Caco-2 (cell line): ENCODE data around the gene GDF10. TPM values are rescaled to one million over a fixed set of nuclear protein-coding genes. Genes with fewer than 3 reads are reported as not detected.
A peak's percentile ranks its signal among the peaks of the same experiment; 100 is the strongest.

ENCODE experiments used
- BruUV-seq: library from RNA; stranded (reverse); fragments of 400-500 nt; replicated peaks from 2 replicates; lab custom pipeline; 2021; lab: Mats Ljungman, UMichigan
- CTCF ChIA-PET: fragments of 300-600 bp; sonication (Branson Sonifier 250); formaldehyde crosslinking; loops from one replicate; lab custom pipeline; 2022; ENCODE audit warnings: antibody characterized with exemption; lab: Charles Lee
- POLR2A ChIA-PET: fragments of 300-600 bp; sonication (Branson Sonifier 250); formaldehyde crosslinking; loops from one replicate; lab custom pipeline; 2022; ENCODE audit warnings: antibody characterized with exemption; lab: Charles Lee
- DNase-seq, 2 experiments: peaks; one replicate each; pipeline versions ENCODE4 v3.0.0 to v3.0.0-alpha.2; 2020 to 2022
- H3K27me3 ChIP-seq: replicated peaks from 2 replicates; pipeline ENCODE4 v1.6.0; 2011; ENCODE audit warnings: low read length; ENCODE audit not compliant: control insufficient read depth, insufficient read depth
- H3K36me3 ChIP-seq: 2 replicates; pipeline ENCODE4 v1.5.1; 2011; ENCODE audit warnings: low read length; ENCODE audit not compliant: control insufficient read depth, insufficient read depth
- H3K4me1 ChIP-seq: fragments of 250-450 bp; sonication (Bioruptor Pico); 2 replicates; pipeline ENCODE4 v1.5.1; 2020; ENCODE audit warnings: mild to moderate bottlenecking
- H3K4me3 ChIP-seq: 2 replicates; pipeline ENCODE4 v1.5.1; 2011; ENCODE audit warnings: low read depth, mild to moderate bottlenecking, control low read depth, low read length
- H3K9me3 ChIP-seq: fragments of 250-450 bp; sonication (Bioruptor Pico); 2 replicates; pipeline ENCODE4 v1.5.1; 2020; ENCODE audit warnings: mild to moderate bottlenecking, moderate library complexity
- H3K27ac Mint-ChIP-seq: one replicate; pipeline ENCODE4 v1.8.0; 2022; ENCODE audit warnings: mixed read lengths; ENCODE audit not compliant: unreplicated experiment
- H3K27me3 Mint-ChIP-seq: one replicate; pipeline ENCODE4 v1.8.0; 2022; ENCODE audit warnings: mixed read lengths; ENCODE audit not compliant: insufficient read depth, unreplicated experiment
- H3K36me3 Mint-ChIP-seq: one replicate; pipeline ENCODE4 v1.8.0; 2022; ENCODE audit warnings: mild to moderate bottlenecking, mixed read lengths; ENCODE audit not compliant: insufficient read depth, unreplicated experiment
- H3K4me1 Mint-ChIP-seq: one replicate; pipeline ENCODE4 v1.8.0; 2022; ENCODE audit warnings: low read depth, mixed read lengths; ENCODE audit not compliant: unreplicated experiment
- H3K4me3 Mint-ChIP-seq: one replicate; pipeline ENCODE4 v1.8.0; 2022; ENCODE audit warnings: mild to moderate bottlenecking, moderate library complexity, mixed read lengths; ENCODE audit not compliant: unreplicated experiment
- H3K9me3 Mint-ChIP-seq: one replicate; pipeline ENCODE4 v1.8.0; 2022; ENCODE audit warnings: mixed read lengths; ENCODE audit not compliant: unreplicated experiment
- intact Hi-C: fragments of 100-400 bp; cut with micrococcal nuclease; formaldehyde crosslinking; loops from one replicate; pipeline ENCODE4 v1.10.0; 2022; ENCODE audit not compliant: unreplicated experiment
- total RNA-seq: library from RNA; stranded (reverse); gene quantifications from 2 replicates; pipeline ENCODE4 v1.2.3, GENCODE V29; 2022
- TF ChIP-seq, protein P1 (sequence below), 2 experiments: fragments of 200-600 bp in 1 of 2; IDR thresholded peaks; 1 replicate in 1 of 2; 2 replicates in 1 of 2; pipeline versions ENCODE4 v1.5.1 to v1.8.0; 2011 to 2022; ENCODE audit warnings: antibody characterized with exemption in 1 of 2, control low read depth in 1 of 2, inconsistent platforms in 1 of 2, low read depth in 1 of 2, low read length in 1 of 2, mild to moderate bottlenecking in 1 of 2, moderate library complexity in 1 of 2; ENCODE audit not compliant: insufficient read depth in 1 of 2, severe bottlenecking in 1 of 2, unreplicated experiment in 1 of 2

Gene GDF10
- total RNA-seq, 1 experiment from 2014 or later: not detected

DNA sequence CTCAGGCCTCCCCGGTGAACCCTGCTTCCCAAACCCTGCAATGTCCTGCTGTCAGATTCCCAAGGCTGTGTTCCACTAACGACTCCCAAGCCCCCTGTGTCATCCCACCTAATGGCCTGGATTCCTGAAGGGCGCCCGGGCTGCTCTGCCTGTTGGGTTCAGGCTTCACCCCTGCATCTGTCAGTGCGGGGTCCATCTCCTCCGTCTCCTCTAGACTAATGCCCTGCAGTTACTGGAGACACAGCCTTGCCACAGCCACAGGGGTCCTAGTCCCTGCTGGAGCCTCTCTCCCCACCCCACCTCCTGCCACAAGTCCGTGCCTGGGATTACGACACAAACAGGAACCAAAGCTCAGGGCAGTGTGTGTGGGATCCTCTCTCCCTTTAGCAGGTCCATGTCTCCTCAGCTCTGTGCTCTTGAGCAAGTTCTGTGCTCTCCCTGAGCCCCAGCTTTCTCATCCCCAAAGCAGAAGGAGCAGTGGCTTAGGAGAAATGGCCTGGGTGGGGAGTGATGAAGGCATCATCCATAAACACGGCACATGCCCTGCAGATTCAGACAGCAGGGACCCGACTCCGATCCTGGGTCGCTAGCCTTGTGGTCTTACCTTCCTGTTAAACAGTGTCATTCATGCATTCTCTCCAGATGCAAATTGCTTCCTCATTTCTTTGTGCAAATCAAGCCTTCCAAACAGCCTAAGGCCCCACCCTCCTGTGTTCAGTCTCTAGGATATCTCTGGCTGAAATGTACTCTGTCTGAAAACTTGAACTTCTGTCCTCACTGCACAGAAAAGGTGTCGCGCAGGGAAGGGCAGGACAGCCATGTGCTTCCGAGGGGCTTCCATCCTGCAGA is 40.0 kb downstream of the GDF10 start:
- Histone ChIP-seq H3K9me3 (no peaks in the 10 kb centered on the region), H3K27me3 (no peaks in the 10 kb centered on the region), H3K4me1 (no peaks in the 10 kb centered on the region), H3K4me3 (no peak overlapping the region), H3K36me3 (no peaks in the 10 kb centered on the region)
- intact Hi-C loops: no loop called here
- Mint-ChIP-seq H3K4me3 (no peak overlapping the region), H3K9me3 (no peaks in the 10 kb centered on the region), H3K27ac (no peak overlapping the region), H3K4me1 (no peaks in the 10 kb centered on the region), H3K36me3 (no peaks in the 10 kb centered on the region), H3K27me3 (peaks cover 17% of the 10 kb centered on the region)
- ChIA-PET POLR2A (no interaction called here), CTCF (interaction anchor here (1.0 to 1.6 kb wide), 7 partner anchors 8 to 316 kb away, joined by 3 to 10 read pairs (median 5); partner anchors contain the start of gene ZNF488)
- no TSS peak for BruUV-seq
- TF ChIP-seq, protein P1, sequence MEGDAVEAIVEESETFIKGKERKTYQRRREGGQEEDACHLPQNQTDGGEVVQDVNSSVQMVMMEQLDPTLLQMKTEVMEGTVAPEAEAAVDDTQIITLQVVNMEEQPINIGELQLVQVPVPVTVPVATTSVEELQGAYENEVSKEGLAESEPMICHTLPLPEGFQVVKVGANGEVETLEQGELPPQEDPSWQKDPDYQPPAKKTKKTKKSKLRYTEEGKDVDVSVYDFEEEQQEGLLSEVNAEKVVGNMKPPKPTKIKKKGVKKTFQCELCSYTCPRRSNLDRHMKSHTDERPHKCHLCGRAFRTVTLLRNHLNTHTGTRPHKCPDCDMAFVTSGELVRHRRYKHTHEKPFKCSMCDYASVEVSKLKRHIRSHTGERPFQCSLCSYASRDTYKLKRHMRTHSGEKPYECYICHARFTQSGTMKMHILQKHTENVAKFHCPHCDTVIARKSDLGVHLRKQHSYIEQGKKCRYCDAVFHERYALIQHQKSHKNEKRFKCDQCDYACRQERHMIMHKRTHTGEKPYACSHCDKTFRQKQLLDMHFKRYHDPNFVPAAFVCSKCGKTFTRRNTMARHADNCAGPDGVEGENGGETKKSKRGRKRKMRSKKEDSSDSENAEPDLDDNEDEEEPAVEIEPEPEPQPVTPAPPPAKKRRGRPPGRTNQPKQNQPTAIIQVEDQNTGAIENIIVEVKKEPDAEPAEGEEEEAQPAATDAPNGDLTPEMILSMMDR (IDR thresholded peaks at IDR 0.05; ENCODE audit: insufficient read depth in 1 of 2, low read depth in 1 of 2, low read length in 1 of 2, severe bottlenecking in 1 of 2, unreplicated experiment in 1 of 2): no peak
- DNase-seq: peak in 1 of 2 experiments; percentile 18

DNA sequence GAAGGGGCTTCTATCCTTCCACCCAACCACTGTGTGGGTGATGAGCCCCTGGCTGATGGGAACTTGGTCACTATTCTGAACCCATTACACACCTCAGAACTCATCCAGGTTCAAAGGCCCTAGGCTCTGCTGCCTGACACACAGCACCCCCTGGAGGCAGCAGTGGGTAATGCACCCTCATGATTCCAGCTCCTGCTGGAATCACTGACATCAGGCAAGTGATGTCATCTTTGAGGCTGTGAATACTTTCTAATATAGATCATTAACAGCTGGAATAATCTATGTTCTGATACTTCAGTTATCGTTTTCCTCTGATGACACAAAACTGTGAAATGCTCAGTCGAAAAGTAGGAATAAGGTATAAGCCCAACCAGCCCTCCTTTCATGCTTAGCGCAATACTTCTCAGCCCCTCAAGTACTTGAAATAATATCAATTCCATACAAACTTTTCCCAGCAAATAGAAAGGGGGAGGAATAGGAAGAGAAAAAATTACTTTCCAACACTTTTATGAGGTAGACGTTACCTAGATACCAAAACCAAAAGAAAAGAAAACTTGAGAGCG is 40.7 kb downstream of the GDF10 start:
- Mint-ChIP-seq H3K27me3 (peaks cover 16% of the 10 kb centered on the region), H3K4me3 (no peak overlapping the region), H3K4me1 (no peaks in the 10 kb centered on the region), H3K36me3 (no peaks in the 10 kb centered on the region), H3K27ac (no peak overlapping the region), H3K9me3 (no peaks in the 10 kb centered on the region)
- Histone ChIP-seq H3K4me1 (no peaks in the 10 kb centered on the region), H3K9me3 (no peaks in the 10 kb centered on the region), H3K36me3 (no peaks in the 10 kb centered on the region), H3K27me3 (no peaks in the 10 kb centered on the region), H3K4me3 (no peak overlapping the region)
- ChIA-PET POLR2A (no interaction called here), CTCF (interaction anchor here (0.6 to 1.6 kb wide), 9 partner anchors 9 to 316 kb away, joined by 3 to 10 read pairs (median 4); partner anchors contain the start of gene ZNF488)
- BruUV-seq: no TSS peak
- intact Hi-C loops: no loop called here
- DNase-seq: peak; percentile 68 to 85
- TF ChIP-seq, protein P1 (IDR thresholded peaks at IDR 0.05; ENCODE audit: insufficient read depth in 1 of 2, low read depth in 1 of 2, low read length in 1 of 2, severe bottlenecking in 1 of 2, unreplicated experiment in 1 of 2): peak; percentile 97 to 98

DNA sequence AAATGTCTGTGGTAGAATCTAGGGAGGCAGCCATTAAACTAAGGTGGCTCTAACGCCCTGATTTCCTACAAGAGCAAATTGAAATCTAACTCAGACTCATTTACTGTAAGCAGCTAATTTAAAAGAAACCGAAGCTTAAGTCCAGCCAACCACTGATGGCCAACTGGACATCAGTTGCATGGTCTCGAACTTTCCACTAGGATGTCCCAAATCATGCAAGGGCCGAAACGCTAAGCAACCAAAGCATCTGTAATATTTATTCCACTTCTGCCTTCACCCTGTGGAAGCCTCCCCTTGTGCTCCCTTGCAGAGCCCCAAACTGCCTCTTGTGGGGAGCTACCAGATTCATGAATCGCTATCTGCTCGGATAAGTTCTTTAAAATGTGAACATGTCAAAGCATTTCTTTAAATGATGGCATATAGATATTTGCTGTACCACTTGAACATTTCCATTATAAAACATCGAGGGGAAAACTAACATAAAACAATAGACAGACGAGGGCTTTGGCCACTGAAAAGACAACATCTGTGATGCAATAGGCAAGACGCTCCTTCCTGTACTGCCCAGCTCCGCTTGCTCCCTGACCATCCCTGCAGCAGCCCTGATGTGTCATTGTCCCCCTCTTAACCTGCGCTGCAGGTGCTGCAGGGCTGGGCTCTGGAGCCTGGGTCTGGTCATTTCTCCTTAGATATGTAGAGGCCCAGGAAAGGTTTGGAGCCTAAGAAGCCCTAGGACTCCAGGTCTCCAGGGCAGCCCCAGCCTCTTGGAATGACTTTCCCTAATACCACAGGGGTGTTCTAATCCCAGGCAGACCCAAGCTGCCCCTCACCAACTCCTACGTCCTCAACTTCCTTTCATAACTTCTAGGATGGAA is 45.2 kb downstream of the GDF10 start:
- BruUV-seq: no TSS peak
- Mint-ChIP-seq H3K4me3 (no peak overlapping the region), H3K27me3 (peaks cover 7% of the 10 kb centered on the region), H3K27ac (no peak overlapping the region), H3K9me3 (no peaks in the 10 kb centered on the region), H3K4me1 (no peaks in the 10 kb centered on the region), H3K36me3 (no peaks in the 10 kb centered on the region)
- ChIA-PET POLR2A (no interaction called here), CTCF (no interaction called here)
- TF ChIP-seq, protein P1 (IDR thresholded peaks at IDR 0.05; ENCODE audit: insufficient read depth in 1 of 2, low read depth in 1 of 2, low read length in 1 of 2, severe bottlenecking in 1 of 2, unreplicated experiment in 1 of 2): no peak
- H3K4me1 ChIP-seq: no peaks in the 10 kb centered on the region; the same call in 1 of the 2 replicates
- no peaks in the 10 kb centered on the region for H3K27me3 ChIP-seq
- intact Hi-C loops: no loop called here
- no peaks in the 10 kb centered on the region for H3K9me3 ChIP-seq
- DNase-seq: peak in 1 of 2 experiments; percentile 15
- H3K36me3 ChIP-seq: no peaks in the 10 kb centered on the region
- no peak overlapping the region for H3K4me3 ChIP-seq
